Mammary epithelial cell (primary cell): ENCODE measurements around the gene LMO7.

Experiments
- CTCF ChIP-seq, 2 donors: IDR thresholded peaks in 1 of 2; conservative IDR thresholded peaks in 1 of 2; 2 replicates each; pipeline ENCODE4 v1.5.1; 2011 to 2012; ENCODE audit warnings: inconsistent platforms in 2 of 2, low read length in 2 of 2, mild to moderate bottlenecking in 2 of 2, control low read depth in 1 of 2, low read depth in 1 of 2; ENCODE audit not compliant: insufficient read depth in 1 of 2; ENCODE audit errors: extremely low read depth in 1 of 2
- EZH2 ChIP-seq: IDR thresholded peaks from 2 replicates; pipeline ENCODE4 v1.6.1; 2012; ENCODE audit warnings: low read length, inconsistent platforms, borderline replicate concordance

DNA sequence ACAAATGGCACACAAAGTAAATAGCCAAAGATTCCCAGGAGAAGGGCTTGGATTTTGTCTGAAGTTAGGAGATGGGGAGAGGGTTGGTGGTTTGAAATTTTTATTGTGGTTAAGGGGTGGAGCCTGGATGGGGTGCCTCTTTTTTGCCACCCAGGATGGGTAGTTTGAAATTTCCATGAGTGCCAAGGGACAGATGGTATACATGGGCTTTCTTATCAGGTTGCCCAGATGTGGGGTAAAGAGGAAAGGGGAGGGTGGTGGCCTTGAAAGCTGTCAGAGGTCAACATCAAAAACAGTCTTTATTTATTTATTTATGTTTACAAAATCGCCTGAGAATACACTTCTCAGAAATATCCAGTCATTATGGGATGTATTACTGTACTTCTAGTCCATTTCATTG lies 46.2 kb downstream of the LMO7 start:
- TF ChIP-seq CTCF (conservative IDR thresholded peaks at IDR 0.05 in 1 of 2, IDR thresholded peaks at IDR 0.05 in 1 of 2; ENCODE audit: extremely low read depth in 1 of 2, insufficient read depth in 1 of 2, low read depth in 1 of 2, low read length in 2 of 2) (no peak), EZH2 (no peak)
